Activated B cell treated with CpG ODN at 0.5 μM for 24 hours (primary cell): Measurements from ENCODE around the gene GRIK3. TPM values are rescaled to one million over a fixed set of nuclear protein-coding genes. Genes with fewer than 3 reads are reported as not detected.

Experiments used
- ATAC-seq: fragments of 200-7000 bp; cut with Tn5 transposase; one replicate; pipeline ENCODE4 v1.10.0; 2021; ENCODE audit warnings: low read depth, mild to moderate bottlenecking, moderate library complexity
- CTCF ChIA-PET: fragments of 350-600 bp; sonication (Branson Sonifier 250); formaldehyde crosslinking; loops from one replicate; lab custom pipeline; 2021; ENCODE audit warnings: antibody characterized with exemption; lab: Charles Lee
- POLR2A ChIA-PET: fragments of 350-600 bp; sonication (Branson Sonifier 250); formaldehyde crosslinking; loops from one replicate; lab custom pipeline; 2021; ENCODE audit warnings: antibody characterized with exemption; lab: Charles Lee
- DNase-seq: peaks from one replicate; pipeline ENCODE4 v3.0.0; 2022
- H3K27ac Mint-ChIP-seq: one replicate; pipeline ENCODE4 v1.8.0; 2020; ENCODE audit warnings: mixed read lengths
- H3K27me3 Mint-ChIP-seq: one replicate; pipeline ENCODE4 v1.8.0; 2021; ENCODE audit warnings: mixed read lengths
- H3K36me3 Mint-ChIP-seq: one replicate; pipeline ENCODE4 v1.8.0; 2021; ENCODE audit warnings: low read depth, mixed read lengths
- H3K4me1 Mint-ChIP-seq: one replicate; pipeline ENCODE4 v1.8.0; 2021; ENCODE audit warnings: mixed read lengths
- H3K4me3 Mint-ChIP-seq: one replicate; pipeline ENCODE4 v1.8.0; 2020; ENCODE audit warnings: mild to moderate bottlenecking, mixed read lengths
- H3K9me3 Mint-ChIP-seq: one replicate; pipeline ENCODE4 v1.8.0; 2020; ENCODE audit warnings: mixed read lengths
- CTCF ChIP-seq: fragments of 200-600 bp; IDR thresholded peaks from one replicate; pipeline ENCODE4 v1.8.0; 2022; ENCODE audit warnings: antibody characterized with exemption, mild to moderate bottlenecking
- intact Hi-C: fragments of 100-400 bp; cut with micrococcal nuclease; formaldehyde crosslinking; loops from one replicate; pipeline ENCODE4 v1.15.1; 2024
- total RNA-seq: library from RNA; stranded (reverse); gene quantifications from 2 replicates; pipeline ENCODE4 v1.2.3, GENCODE V29; 2022

Gene GRIK3
- total RNA-seq, 1 donor from 2014 or later: 0.35 TPM

GRCh38 chr1:36834586-36834985 is 199.7 kb downstream of the GRIK3 start:
- intact Hi-C loops: no loop called here
- no peaks in the 10 kb centered on the region for H3K9me3 Mint-ChIP-seq
- peaks cover 3% of the 10 kb centered on the region for H3K27me3 Mint-ChIP-seq
- H3K27ac Mint-ChIP-seq: no peak overlapping the region
- ChIA-PET CTCF (no interaction called here), POLR2A (no interaction called here)
- no peaks in the 10 kb centered on the region for H3K4me1 Mint-ChIP-seq
- ATAC-seq: no peak
- H3K36me3 Mint-ChIP-seq: no peaks in the 10 kb centered on the region
- H3K4me3 Mint-ChIP-seq: no peak overlapping the region
- no peak for DNase-seq
- no peak for TF ChIP-seq CTCF

DNA sequence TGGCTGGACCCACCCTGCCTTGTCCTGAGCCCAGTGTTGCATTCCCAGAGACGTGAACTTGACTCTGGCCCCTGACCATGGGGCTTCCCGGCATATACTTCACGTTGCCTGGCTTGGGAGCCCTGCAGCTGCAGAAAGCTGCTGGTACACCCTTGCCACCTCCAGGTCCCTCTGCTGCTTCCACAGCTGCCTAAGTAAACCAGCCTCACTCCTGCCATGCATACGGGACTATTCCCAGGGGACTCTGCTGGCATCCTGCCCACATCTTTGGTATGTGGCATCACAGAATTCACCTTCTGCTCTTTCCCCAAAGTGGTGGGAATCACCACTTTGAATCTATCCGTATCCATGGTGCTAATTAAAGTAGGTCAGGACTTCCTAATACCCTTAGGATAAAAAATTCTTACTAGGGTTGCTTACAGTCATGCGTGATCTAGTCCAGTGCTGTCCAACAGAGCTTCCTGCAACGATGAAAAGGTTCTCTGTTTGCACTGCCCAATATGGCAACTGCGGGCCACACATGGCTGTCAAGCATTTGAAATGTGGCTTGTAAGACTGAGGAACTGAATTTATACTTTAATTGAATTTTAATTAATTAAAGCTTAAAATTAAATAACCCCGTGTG is 203.0 kb downstream of the GRIK3 start:
- Mint-ChIP-seq H3K36me3 (no peaks in the 10 kb centered on the region), H3K4me1 (no peaks in the 10 kb centered on the region), H3K4me3 (no peak overlapping the region), H3K9me3 (no peaks in the 10 kb centered on the region), H3K27ac (no peak overlapping the region), H3K27me3 (peaks cover 3% of the 10 kb centered on the region)
- no peak for TF ChIP-seq CTCF
- DNase-seq (no peak), ATAC-seq (no peak)
- CTCF ChIA-PET: no interaction called here
- intact Hi-C loops: no loop called here
- POLR2A ChIA-PET: no interaction called here

- ChIA-PET CTCF (no interaction called here), POLR2A (no interaction called here)
- no peak overlapping the region for H3K27ac Mint-ChIP-seq
- no peaks in the 10 kb centered on the region for H3K4me1 Mint-ChIP-seq
- DNase-seq (no peak), ATAC-seq (no peak)
- no peak overlapping the region for H3K4me3 Mint-ChIP-seq
- H3K27me3 Mint-ChIP-seq: peaks cover 3% of the 10 kb centered on the region
- no peaks in the 10 kb centered on the region for H3K9me3 Mint-ChIP-seq
- H3K36me3 Mint-ChIP-seq: no peaks in the 10 kb centered on the region
- intact Hi-C loops: no loop called here
- TF ChIP-seq CTCF: no peak
Observed at GRCh38 chr1:36829961-36830360, 204.4 kb downstream of the GRIK3 start.

DNA sequence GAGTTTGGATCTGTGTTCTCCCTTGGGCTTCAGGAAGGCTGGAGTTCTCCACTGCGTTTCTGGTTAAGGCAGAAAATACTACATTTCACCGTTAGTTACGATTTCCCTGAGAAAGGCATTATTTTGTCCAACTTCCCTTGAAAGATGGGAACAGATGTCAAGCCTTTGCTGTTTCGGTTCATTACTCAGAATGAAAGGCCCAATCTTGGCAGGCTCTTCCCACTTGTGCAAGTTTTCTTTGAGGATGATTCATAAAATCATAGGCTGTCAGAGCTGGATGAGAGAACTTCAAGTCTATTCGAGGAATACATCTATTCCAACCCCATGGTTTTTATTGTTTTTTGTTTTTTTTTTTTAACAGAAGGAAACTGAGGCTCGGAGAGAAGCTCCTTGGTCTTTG is 205.2 kb downstream of the GRIK3 start:
- H3K27me3 Mint-ChIP-seq: peaks cover 3% of the 10 kb centered on the region
- H3K4me3 Mint-ChIP-seq: no peak overlapping the region
- H3K36me3 Mint-ChIP-seq: no peaks in the 10 kb centered on the region
- no peak for ATAC-seq
- DNase-seq: no peak
- ChIA-PET POLR2A (no interaction called here), CTCF (no interaction called here)
- no peak overlapping the region for H3K27ac Mint-ChIP-seq
- TF ChIP-seq CTCF: no peak
- H3K9me3 Mint-ChIP-seq: no peaks in the 10 kb centered on the region
- no peaks in the 10 kb centered on the region for H3K4me1 Mint-ChIP-seq
- intact Hi-C loops: no loop called here

DNA sequence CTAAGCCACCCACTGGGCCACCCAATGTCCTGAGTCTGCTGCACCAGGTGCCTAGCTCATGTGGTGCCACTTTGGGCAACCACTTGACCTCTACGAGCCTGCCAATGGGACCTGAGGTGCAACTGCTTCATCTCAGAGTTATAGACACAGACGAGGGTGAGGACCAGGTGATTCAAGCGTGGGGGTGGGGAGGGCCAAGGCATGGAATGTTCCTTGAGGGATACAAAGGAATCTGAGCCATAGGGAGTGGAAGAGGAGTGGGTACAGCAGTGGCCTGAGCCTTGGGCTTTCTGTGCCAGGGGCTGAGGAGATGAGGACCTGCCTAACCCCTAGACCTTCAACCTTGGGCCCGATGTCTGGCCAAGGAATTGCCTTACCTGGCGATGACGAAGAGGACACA is 209.1 kb downstream of the GRIK3 start:
- H3K27me3 Mint-ChIP-seq: peaks cover 4% of the 10 kb centered on the region
- ChIA-PET CTCF (no interaction called here), POLR2A (no interaction called here)
- no peaks in the 10 kb centered on the region for H3K9me3 Mint-ChIP-seq
- H3K4me3 Mint-ChIP-seq: no peak overlapping the region
- DNase-seq: no peak
- no peaks in the 10 kb centered on the region for H3K4me1 Mint-ChIP-seq
- intact Hi-C loops: no loop called here
- H3K36me3 Mint-ChIP-seq: no peaks in the 10 kb centered on the region
- no peak for ATAC-seq
- no peak overlapping the region for H3K27ac Mint-ChIP-seq
- TF ChIP-seq CTCF: no peak
